Thymus (tissue), 11 donors: Measurements from ENCODE around the gene MYCBPAP. TPM values are rescaled to one million over a fixed set of nuclear protein-coding genes. Genes with fewer than 3 reads are reported as not detected.

Source experiments
- DNase-seq, 9 donors: peaks; one replicate each; pipeline ENCODE4 v3.0.0-alpha.2; 2013; ENCODE audit warnings: low spot score in 9 of 9, low read depth in 6 of 9, missing footprints in 1 of 9
- H3K27ac ChIP-seq, 2 donors: one replicate each; pipeline ENCODE4 v1.5.1; 2013; ENCODE audit warnings: control low read depth in 1 of 2, low read depth in 1 of 2, low read length in 1 of 2, mild to moderate bottlenecking in 1 of 2, moderate library complexity in 1 of 2
- H3K27me3 ChIP-seq, 2 donors: one replicate each; pipeline ENCODE4 v1.5.1; 2013; ENCODE audit warnings: low read length in 1 of 2; ENCODE audit not compliant: control insufficient read depth in 2 of 2, insufficient read depth in 1 of 2
- H3K36me3 ChIP-seq, 2 donors: one replicate each; pipeline ENCODE4 v1.5.1; 2013; ENCODE audit warnings: low read length in 1 of 2, mild to moderate bottlenecking in 1 of 2, moderate library complexity in 1 of 2; ENCODE audit not compliant: control insufficient read depth in 2 of 2, insufficient read depth in 2 of 2
- H3K4me1 ChIP-seq, 2 donors: one replicate each; pipeline ENCODE4 v1.5.1; 2013; ENCODE audit warnings: low read length in 2 of 2; ENCODE audit not compliant: control insufficient read depth in 2 of 2, insufficient read depth in 2 of 2
- H3K4me3 ChIP-seq, 2 donors: one replicate each; pipeline ENCODE4 v1.5.1; 2013; ENCODE audit warnings: low read length in 2 of 2, control low read depth in 1 of 2, mild to moderate bottlenecking in 1 of 2
- H3K9me3 ChIP-seq, 2 donors: one replicate each; pipeline ENCODE4 v1.5.1; 2013; ENCODE audit warnings: low read length in 1 of 2, mild to moderate bottlenecking in 1 of 2; ENCODE audit not compliant: control insufficient read depth in 2 of 2, insufficient read depth in 1 of 2
- WGBS: extraction: QIAGEN DNeasy Blood & Tissue Kit; methylation state at CpG from one replicate; pipeline ENCODE4 v1.1.7; 2013; 5-methylcytosine and 5-hydroxymethylcytosine counted together
- polyA plus RNA-seq: library from polyadenylated mRNA; stranded (reverse); fragments of 200-250 nt; gene quantifications from one replicate; pipeline ENCODE4 v1.2.3, GENCODE V29; 2013
- total RNA-seq: library from RNA; stranded (reverse); fragments of 120-200 nt; gene quantifications from one replicate; pipeline ENCODE4 v1.2.4, GENCODE V29; 2013
- donor health status: healthy.

Gene MYCBPAP
- total and polyA plus RNA-seq, 2 donors, result 1.2 to 1.5 TPM

DNA sequence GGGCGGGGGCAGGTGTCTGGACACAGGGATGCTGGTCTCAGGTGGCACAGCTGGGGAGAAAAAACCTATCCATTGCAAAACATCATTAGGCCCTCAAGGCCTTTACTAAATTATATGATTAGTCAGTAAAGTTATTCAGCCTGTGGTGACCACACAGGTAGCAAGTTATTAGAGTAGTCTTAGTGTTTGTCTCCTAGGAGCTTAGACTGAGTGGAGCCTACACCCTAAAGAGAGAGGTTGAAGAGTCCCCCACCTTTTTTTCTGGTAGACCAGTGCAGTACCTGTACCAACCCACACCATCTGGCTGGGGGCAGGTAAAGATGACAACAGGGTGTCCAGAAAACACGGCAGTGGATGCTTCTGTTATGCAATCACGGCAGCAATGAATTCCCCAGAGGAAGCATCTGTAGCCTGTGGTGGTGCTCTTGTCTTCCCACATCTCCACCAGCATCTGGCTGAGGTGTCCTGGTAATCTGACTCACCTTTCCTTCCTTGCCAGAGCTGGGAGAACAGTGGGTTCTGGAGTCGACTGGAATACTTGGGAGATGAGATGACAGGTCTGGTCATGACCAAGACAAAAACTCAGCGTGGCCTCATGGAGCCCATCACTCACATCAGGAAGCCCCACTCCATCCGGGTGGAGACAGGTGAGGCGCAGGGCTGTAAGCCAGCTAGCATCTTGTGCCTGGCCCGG is 11.0 kb downstream of the MYCBPAP start:
- WGBS, result 87% methylated on average over 8 of the region's 8 CpGs
- no peak overlapping the region for H3K4me3 ChIP-seq

DNA sequence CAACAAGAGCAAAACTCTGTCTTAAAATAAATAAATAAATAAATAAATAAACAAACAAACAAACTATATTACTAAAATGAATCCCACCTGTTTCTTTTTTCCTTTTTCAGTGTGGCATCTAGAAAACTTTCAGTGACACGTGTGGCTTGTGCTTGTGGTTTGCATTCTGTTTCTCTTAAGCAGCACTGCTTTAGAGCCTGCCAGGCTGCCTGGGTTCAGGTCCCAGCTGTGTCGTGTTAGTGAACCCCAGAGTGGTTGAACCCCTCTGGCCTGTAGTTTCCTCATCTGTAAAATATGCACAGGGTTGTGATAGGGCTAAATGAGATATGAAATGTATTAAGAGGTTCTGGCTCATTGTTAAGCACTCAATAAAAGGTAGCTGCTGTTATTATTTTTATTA is 12.2 kb downstream of the MYCBPAP start:
- WGBS, result 29% methylated on average over 2 of the region's 2 CpGs
- H3K27ac ChIP-seq, result no peak overlapping the region
- peaks cover 0 to 26% of the 10 kb centered on the region in 2 donors for H3K4me1 ChIP-seq
- no peak overlapping the region for H3K4me3 ChIP-seq
- peak in 1 of 9 donors; percentile 37 for DNase-seq
- no peaks in the 10 kb centered on the region for H3K9me3 ChIP-seq
- no peaks in the 10 kb centered on the region for H3K27me3 ChIP-seq
- H3K36me3 ChIP-seq, result no peaks in the 10 kb centered on the region

More for the DNA sequence above, 11.0 kb downstream of the MYCBPAP start:
- H3K27me3 ChIP-seq, result no peaks in the 10 kb centered on the region
- H3K27ac ChIP-seq, result no peak overlapping the region
- no peaks in the 10 kb centered on the region for H3K36me3 ChIP-seq
- DNase-seq, result no peak
- no peaks in the 10 kb centered on the region for H3K9me3 ChIP-seq
- H3K4me1 ChIP-seq, result peaks cover 0 to 26% of the 10 kb centered on the region in 2 donors

DNA sequence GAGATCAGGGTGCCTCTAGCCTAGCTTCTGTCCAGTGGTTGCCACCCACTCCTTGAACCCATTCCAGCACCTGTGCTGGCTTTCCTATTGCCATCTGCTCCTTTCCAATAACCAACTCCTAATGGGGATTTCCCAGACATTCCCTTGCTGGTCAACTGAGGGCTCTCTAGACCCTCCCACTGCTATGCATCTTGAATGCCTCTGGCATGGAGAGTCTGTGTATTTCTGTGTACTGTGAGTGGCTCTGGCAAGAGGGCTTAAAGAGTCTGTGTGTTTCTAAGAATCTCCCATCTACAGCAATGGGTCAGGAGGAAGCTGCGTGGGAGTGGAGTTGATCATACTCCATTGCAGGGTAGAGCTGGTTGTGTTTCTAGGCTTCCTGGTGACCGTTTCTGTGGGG is 13.3 kb downstream of the MYCBPAP start:
- Histone ChIP-seq H3K4me3 (no peak overlapping the region), H3K36me3 (no peaks in the 10 kb centered on the region), H3K9me3 (no peaks in the 10 kb centered on the region), H3K27ac (no peak overlapping the region), H3K4me1 (peaks cover 0 to 26% of the 10 kb centered on the region in 2 donors), H3K27me3 (no peaks in the 10 kb centered on the region)
- WGBS, result 83% methylated on average over 2 of the region's 2 CpGs
- DNase-seq, result no peak

DNA sequence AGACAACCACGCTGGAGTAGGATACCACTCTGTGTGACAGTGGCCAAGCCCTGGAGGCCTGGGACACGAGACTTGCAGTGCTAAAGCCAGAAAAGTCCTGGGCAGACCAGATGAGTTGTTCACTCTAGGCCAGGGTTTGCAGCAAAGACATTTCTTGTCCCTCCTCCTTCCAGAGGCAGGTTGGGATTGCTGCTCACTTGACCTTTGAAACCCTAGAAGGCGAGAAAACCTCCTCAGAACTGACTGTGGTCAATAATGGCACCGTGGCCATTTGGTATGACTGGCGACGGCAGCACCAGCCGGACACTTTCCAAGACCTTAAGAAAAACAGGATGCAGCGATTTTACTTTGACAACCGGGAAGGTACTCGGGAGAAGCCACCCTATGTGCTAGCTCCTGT is 14.5 kb downstream of the MYCBPAP start:
- WGBS, result 97% methylated on average over 10 of the region's 10 CpGs
- DNase-seq, result no peak
- peaks cover 0 to 2% of the 10 kb centered on the region in 2 donors for H3K27me3 ChIP-seq
- peak overlapping the region in 1 of 2 donors; percentile 11 for H3K27ac ChIP-seq
- H3K36me3 ChIP-seq, result no peaks in the 10 kb centered on the region
- H3K9me3 ChIP-seq, result no peaks in the 10 kb centered on the region
- H3K4me1 ChIP-seq, result peaks cover 0 to 29% of the 10 kb centered on the region in 2 donors
- H3K4me3 ChIP-seq, result no peak overlapping the region

DNA sequence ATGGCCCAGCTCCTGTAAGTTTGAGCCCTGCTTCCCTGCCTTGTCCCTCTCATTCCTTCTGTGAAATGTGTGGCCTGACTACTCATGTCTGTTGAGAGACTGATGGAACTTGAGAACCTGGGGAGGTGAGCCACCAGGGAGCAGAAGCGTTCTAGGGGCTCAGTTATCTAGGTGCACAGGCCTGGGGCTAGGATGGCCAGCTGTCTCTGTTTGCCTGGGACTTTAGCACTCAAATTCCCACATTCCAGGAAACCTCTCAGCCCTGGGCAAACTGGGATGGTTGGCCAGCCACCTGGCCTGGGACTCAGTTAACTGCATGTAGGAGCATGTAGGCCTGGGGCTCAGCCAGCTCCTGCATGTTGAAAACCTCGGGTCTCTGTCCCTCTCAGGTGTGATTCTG is 15.0 kb downstream of the MYCBPAP start:
- no peaks in the 10 kb centered on the region for H3K9me3 ChIP-seq
- H3K27ac ChIP-seq, result peak overlapping the region in 1 of 2 donors; percentile 11
- peaks cover 0 to 4% of the 10 kb centered on the region in 2 donors for H3K27me3 ChIP-seq
- H3K36me3 ChIP-seq, result no peaks in the 10 kb centered on the region
- peak in 1 of 9 donors; percentile 19 for DNase-seq
- no peak overlapping the region for H3K4me3 ChIP-seq
- 91% methylated on average over 2 of the region's 2 CpGs for WGBS
- peaks cover 0 to 29% of the 10 kb centered on the region in 2 donors for H3K4me1 ChIP-seq

DNA sequence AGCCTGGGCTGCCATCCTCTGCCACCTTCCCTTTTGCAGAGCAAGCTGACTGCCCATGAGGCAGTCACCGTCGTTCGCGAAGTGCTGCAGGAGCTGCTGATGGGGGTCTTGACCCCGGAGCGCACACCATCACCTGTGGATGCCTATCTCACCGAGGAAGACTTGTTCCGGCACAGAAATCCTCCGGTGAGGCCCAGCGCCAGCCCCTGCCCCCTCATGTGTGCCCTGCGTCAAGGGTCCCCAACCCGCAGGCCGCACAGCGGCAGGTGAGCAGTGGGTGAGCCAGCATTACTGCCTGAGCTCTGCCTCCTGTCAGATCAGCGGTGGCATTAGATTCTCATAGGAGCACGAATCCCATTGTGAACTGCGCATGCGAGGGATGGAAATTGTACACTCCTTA is 16.6 kb downstream of the MYCBPAP start:
- DNase-seq, result no peak
- Histone ChIP-seq H3K36me3 (no peaks in the 10 kb centered on the region), H3K27ac (no peak overlapping the region), H3K27me3 (peaks cover 0 to 11% of the 10 kb centered on the region in 2 donors), H3K4me1 (peaks cover 0 to 22% of the 10 kb centered on the region in 2 donors), H3K4me3 (no peak overlapping the region), H3K9me3 (no peaks in the 10 kb centered on the region)
- 97% methylated on average over 18 of the region's 18 CpGs for WGBS

DNA sequence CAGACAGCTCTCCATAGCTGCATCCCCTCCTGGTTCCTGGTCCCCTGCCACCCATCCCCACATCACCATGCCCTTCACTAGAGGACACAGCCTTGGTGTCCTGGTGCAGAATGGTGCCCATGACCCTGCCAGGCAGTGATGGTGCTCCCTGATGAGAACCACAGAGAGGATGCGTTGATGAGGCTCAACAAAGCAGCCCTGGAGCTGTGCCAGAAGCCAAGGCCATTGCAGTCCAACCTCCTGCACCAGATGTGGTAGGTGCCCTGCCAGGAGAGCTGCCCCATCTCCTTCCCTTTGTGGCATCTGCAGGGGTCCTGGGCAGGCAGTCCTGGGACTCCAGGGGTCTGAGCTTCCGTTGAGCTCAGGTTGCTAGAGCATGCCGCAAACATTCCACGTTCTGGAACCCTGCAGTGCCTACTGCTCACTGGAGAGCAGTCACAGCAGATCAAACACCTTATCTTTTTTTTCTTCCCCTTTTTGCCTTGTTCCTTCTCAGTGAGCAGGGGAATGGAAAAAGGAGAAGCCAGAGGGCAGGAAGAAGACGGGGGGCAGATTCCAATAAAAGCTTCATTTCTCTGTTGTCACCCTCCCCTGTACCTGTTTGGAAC is 19.0 kb downstream of the MYCBPAP start:
- H3K4me3 ChIP-seq, result no peak overlapping the region

DNA sequence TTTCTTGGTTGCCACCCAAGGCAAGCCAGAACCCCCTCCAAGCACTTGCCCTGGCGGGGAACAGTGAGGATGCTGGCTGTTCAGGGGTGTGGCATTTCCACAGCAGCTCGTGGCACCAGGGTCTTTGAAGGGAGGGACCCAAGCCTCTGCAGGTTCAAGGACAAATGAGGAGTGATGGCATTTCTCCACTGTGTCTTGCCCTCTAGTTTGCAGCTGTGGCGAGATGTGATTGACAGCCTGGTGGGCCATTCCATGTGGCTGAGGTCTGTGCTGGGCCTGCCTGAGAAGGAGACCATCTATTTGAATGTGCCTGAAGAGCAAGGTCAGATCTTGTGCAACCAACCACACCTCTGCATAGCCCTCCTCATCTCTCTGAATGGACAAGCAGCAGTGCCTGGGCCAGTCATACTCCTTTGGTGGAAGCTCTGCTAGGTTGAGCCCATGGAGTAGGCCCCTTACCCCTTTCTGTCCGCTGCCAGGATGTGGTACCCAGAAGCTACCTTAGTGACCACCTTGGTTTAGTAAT is 19.8 kb downstream of the MYCBPAP start:
- Histone ChIP-seq H3K9me3 (no peaks in the 10 kb centered on the region), H3K27ac (no peak overlapping the region), H3K4me1 (peaks cover 0 to 13% of the 10 kb centered on the region in 2 donors), H3K4me3 (no peak overlapping the region), H3K27me3 (peaks cover 16 to 39% of the 10 kb centered on the region in 2 donors), H3K36me3 (no peaks in the 10 kb centered on the region)
- 72% methylated on average over 4 of the region's 4 CpGs for WGBS
- DNase-seq, result no peak

More for the DNA sequence above, 19.0 kb downstream of the MYCBPAP start:
- peaks cover 8 to 31% of the 10 kb centered on the region in 2 donors for H3K27me3 ChIP-seq
- peaks cover 0 to 16% of the 10 kb centered on the region in 2 donors for H3K4me1 ChIP-seq
- WGBS, result 41% methylated on average over 5 of the region's 5 CpGs
- no peaks in the 10 kb centered on the region for H3K36me3 ChIP-seq
- no peak overlapping the region for H3K27ac ChIP-seq
- no peak for DNase-seq
- H3K9me3 ChIP-seq, result no peaks in the 10 kb centered on the region

DNA sequence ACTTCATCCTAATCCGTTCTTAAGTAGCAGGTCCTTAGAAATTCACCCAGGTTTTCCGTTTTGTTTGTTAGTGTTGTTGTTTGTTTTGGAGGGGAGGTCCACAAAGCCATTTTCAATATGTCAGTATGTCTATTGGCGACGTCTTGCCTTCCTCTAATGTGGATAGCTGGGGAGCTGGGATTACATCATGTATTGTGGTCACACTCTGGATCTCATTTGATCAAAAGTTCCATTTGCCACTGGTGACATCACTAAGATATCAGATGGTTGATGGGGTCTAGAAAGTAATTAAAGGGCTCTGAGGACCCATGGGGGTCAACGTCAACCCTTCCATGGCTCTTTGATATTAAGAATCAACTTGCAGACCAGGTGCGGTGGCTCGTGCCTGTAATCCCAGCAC is 21.6 kb downstream of the MYCBPAP start:
- Histone ChIP-seq H3K4me3 (no peak overlapping the region), H3K4me1 (peaks cover 0 to 11% of the 10 kb centered on the region in 2 donors), H3K36me3 (no peaks in the 10 kb centered on the region), H3K9me3 (no peaks in the 10 kb centered on the region), H3K27ac (no peak overlapping the region), H3K27me3 (peaks cover 30 to 57% of the 10 kb centered on the region in 2 donors)
- WGBS, result 98% methylated on average over 7 of the region's 7 CpGs
- no peak for DNase-seq
